ENCODE results near the gene CACNA1C.

CACNA1C gene

GRCh38 chr12:2034633-2035430, 18.0 kb upstream of the CACNA1C start:
- in situ Hi-C loops (cut with MboI; ENCODE audit: low sequenced_read_pairs), result no loop called here

GRCh38 chr12:2035431-2036055, 17.2 kb upstream of the CACNA1C start:
- in situ Hi-C loops (cut with MboI; ENCODE audit: low sequenced_read_pairs), result no loop called here

GRCh38 chr12:2039034-2039433, 13.8 kb upstream of the CACNA1C start:
- in situ Hi-C loops (cut with MboI; ENCODE audit: low sequenced_read_pairs), result no loop called here

- in situ Hi-C loops (cut with MboI; ENCODE audit: low sequenced_read_pairs), result no loop called here
Measured at GRCh38 chr12:2043054-2043453, 9.7 kb upstream of the CACNA1C start.

- in situ Hi-C loops (cut with MboI; ENCODE audit: low sequenced_read_pairs), result no loop called here
Measured at GRCh38 chr12:2044165-2044564, 8.6 kb upstream of the CACNA1C start.

- in situ Hi-C loops (cut with MboI; ENCODE audit: low sequenced_read_pairs), result no loop called here
Measured at GRCh38 chr12:2046957-2047356, 5.8 kb upstream of the CACNA1C start.

GRCh38 chr12:2047752-2048151, 5.0 kb upstream of the CACNA1C start:
- in situ Hi-C loops (cut with MboI; ENCODE audit: low sequenced_read_pairs), result no loop called here

GRCh38 chr12:2049604-2050540, 2.9 kb upstream of the CACNA1C start:
- in situ Hi-C loops (cut with MboI; ENCODE audit: low sequenced_read_pairs), result loop anchor here (25.0 kb wide), 1 partner anchor 537 kb away; no protein-coding TSS in a partner anchor

- in situ Hi-C loops (cut with MboI; ENCODE audit: low sequenced_read_pairs), result loop anchor here (25.0 kb wide), 1 partner anchor 535 kb away; no protein-coding TSS in a partner anchor
Measured at GRCh38 chr12:2051700-2052621, 826 bp upstream of the CACNA1C start.

- in situ Hi-C loops (cut with MboI; ENCODE audit: low sequenced_read_pairs), result loop anchor here (25.0 kb wide), 1 partner anchor 534 kb away; no protein-coding TSS in a partner anchor
Measured at GRCh38 chr12:2053691-2054090, 904 bp downstream of the CACNA1C start.

- in situ Hi-C loops (cut with MboI; ENCODE audit: low sequenced_read_pairs), result loop anchor here (25.0 kb wide), 1 partner anchor 533 kb away; no protein-coding TSS in a partner anchor
Measured at GRCh38 chr12:2054091-2055018, 1.6 kb downstream of the CACNA1C start.

- in situ Hi-C loops (cut with MboI; ENCODE audit: low sequenced_read_pairs), result loop anchor here (25.0 kb wide), 1 partner anchor 530 kb away; no protein-coding TSS in a partner anchor
Measured at GRCh38 chr12:2057041-2057794, 4.4 kb downstream of the CACNA1C start.

- in situ Hi-C loops (cut with MboI; ENCODE audit: low sequenced_read_pairs), result loop anchor here (25.0 kb wide), 1 partner anchor 529 kb away; no protein-coding TSS in a partner anchor
Measured at GRCh38 chr12:2057795-2058408, 5.1 kb downstream of the CACNA1C start.

- in situ Hi-C loops (cut with MboI; ENCODE audit: low sequenced_read_pairs), result loop anchor here (25.0 kb wide), 1 partner anchor 528 kb away; no protein-coding TSS in a partner anchor
Measured at GRCh38 chr12:2058837-2059236, 6.0 kb downstream of the CACNA1C start.

GRCh38 chr12:2061402-2061801, 8.6 kb downstream of the CACNA1C start:
- in situ Hi-C loops (cut with MboI; ENCODE audit: low sequenced_read_pairs), result loop anchor here (25.0 kb wide), 1 partner anchor 526 kb away; no protein-coding TSS in a partner anchor

- in situ Hi-C loops (cut with MboI; ENCODE audit: low sequenced_read_pairs), result loop anchor here (25.0 kb wide), 1 partner anchor 523 kb away; no protein-coding TSS in a partner anchor
Measured at GRCh38 chr12:2064071-2064507, 11.3 kb downstream of the CACNA1C start.

GRCh38 chr12:2068653-2069052, 15.9 kb downstream of the CACNA1C start:
- in situ Hi-C loops (cut with MboI; ENCODE audit: low sequenced_read_pairs), result loop anchor here (25.0 kb wide), 1 partner anchor 519 kb away; no protein-coding TSS in a partner anchor

Data from HL-60/S4 treated with phorbol 12-myristate 13-acetate at 8.2 ng/mL for 4 days and 3 days (cell line).